Neural cell (in vitro differentiated cells): ENCODE results near the gene GRK4. TPM values are rescaled to one million over a fixed set of nuclear protein-coding genes. Genes with fewer than 3 reads are reported as not detected.

ENCODE experiments used
- H2AFZ ChIP-seq: fragments of 200-600, 300-800 bp; sonication (generic), shearing (Covaris generic); 2 replicates; pipeline ENCODE4 v1.6.0; 2014; ENCODE audit warnings: low read depth, mild to moderate bottlenecking, antibody characterized with exemption, low read length, moderate library complexity
- H3F3A ChIP-seq: fragments of 200-600 bp; shearing (Covaris generic); 2 replicates; pipeline ENCODE4 v1.6.1; 2016; ENCODE audit warnings: mild to moderate bottlenecking, moderate library complexity, mixed read lengths, antibody characterized with exemption, low read length; ENCODE audit not compliant: insufficient read depth, poor library complexity, severe bottlenecking
- H3K27ac ChIP-seq: fragments of 200-600, 300-800 bp; sonication (generic), shearing (Covaris generic); 2 replicates; pipeline ENCODE4 v1.5.1; 2014; ENCODE audit warnings: mild to moderate bottlenecking, low read length, moderate library complexity
- H3K27me3 ChIP-seq: fragments of 300-800, 200-600 bp; sonication (generic), shearing (Covaris generic); 2 replicates; pipeline ENCODE4 v1.6.0; 2014; ENCODE audit warnings: mild to moderate bottlenecking, low read depth, low read length, moderate library complexity; ENCODE audit not compliant: insufficient read depth
- H3K36me3 ChIP-seq: fragments of 300-800, 200-600 bp; sonication (generic), shearing (Covaris generic); 2 replicates; pipeline ENCODE4 v1.5.1; 2014; ENCODE audit warnings: mild to moderate bottlenecking, antibody characterized with exemption, low read length, moderate library complexity; ENCODE audit not compliant: insufficient read depth
- H3K4me2 ChIP-seq: fragments of 300-800, 200-600 bp; sonication (generic), shearing (Covaris generic); 2 replicates; pipeline ENCODE4 v1.6.0; 2014; ENCODE audit warnings: mild to moderate bottlenecking, low read length
- H3K4me3 ChIP-seq: fragments of 300-800, 200-600 bp; sonication (generic), shearing (Covaris generic); 2 replicates; pipeline ENCODE4 v1.5.1; 2014; ENCODE audit warnings: mild to moderate bottlenecking, low read length, moderate library complexity
- H3K79me2 ChIP-seq: fragments of 200-600 bp; shearing (Covaris generic); replicated peaks from 2 replicates; pipeline ENCODE4 v1.6.0; 2014; ENCODE audit warnings: mild to moderate bottlenecking, low read length, moderate library complexity; ENCODE audit not compliant: insufficient read depth
- H3K9ac ChIP-seq: fragments of 300-800, 200-600 bp; sonication (generic), shearing (Covaris generic); 2 replicates; pipeline ENCODE4 v1.6.1; 2016; ENCODE audit warnings: mild to moderate bottlenecking, low read length, mixed read lengths
- H3K9me2 ChIP-seq: fragments of 200-600 bp; shearing (Covaris generic); 2 replicates; pipeline ENCODE4 v1.6.1; 2016; ENCODE audit warnings: mild to moderate bottlenecking, low read length, mixed read lengths; ENCODE audit not compliant: insufficient read depth
- H3K9me3 ChIP-seq: fragments of 200-600, 300-800 bp; sonication (generic), shearing (Covaris generic); 2 replicates; pipeline ENCODE4 v1.6.1; 2016; ENCODE audit warnings: mild to moderate bottlenecking, mixed run types, low read length, moderate library complexity, mixed read lengths
- H4K20me1 ChIP-seq: fragments of 200-600 bp; shearing (Covaris generic); 2 replicates; pipeline ENCODE4 v1.6.1; 2016; ENCODE audit warnings: mild to moderate bottlenecking, mixed run types; ENCODE audit not compliant: insufficient read depth
- CTCF ChIP-seq: fragments of 450-650 bp; IDR thresholded peaks from 2 replicates; pipeline ENCODE4 v1.5.1; 2014; ENCODE audit warnings: antibody characterized with exemption, mild to moderate bottlenecking, moderate library complexity; ENCODE audit not compliant: poor library complexity, severe bottlenecking
- EP300 ChIP-seq: fragments of 450-650 bp; conservative IDR thresholded peaks from 2 replicates; pipeline ENCODE4 v1.6.1; 2014; ENCODE audit warnings: antibody characterized with exemption, mild to moderate bottlenecking, moderate library complexity; ENCODE audit not compliant: poor library complexity, severe bottlenecking
- EZH2 ChIP-seq: fragments of 200-600, 300-800 bp; shearing (Covaris generic), sonication (generic); IDR thresholded peaks from 2 replicates; pipeline ENCODE4 v1.6.1; 2014; ENCODE audit warnings: antibody characterized with exemption, low read length, borderline replicate concordance, mild to moderate bottlenecking; ENCODE audit not compliant: insufficient read depth, poor library complexity, severe bottlenecking
- MXI1 ChIP-seq: fragments of 450-650 bp; conservative IDR thresholded peaks from 2 replicates; pipeline ENCODE4 v1.6.1; 2014; ENCODE audit warnings: antibody characterized with exemption, mild to moderate bottlenecking; ENCODE audit not compliant: poor library complexity, severe bottlenecking
- POLR2AphosphoS5 ChIP-seq: IDR thresholded peaks from 2 replicates; pipeline ENCODE4 v1.6.1; 2012
- RAD21 ChIP-seq: fragments of 450-650 bp; conservative IDR thresholded peaks from 2 replicates; pipeline ENCODE4 v1.6.1; 2014; ENCODE audit warnings: antibody characterized with exemption, mild to moderate bottlenecking, moderate library complexity
- REST ChIP-seq: IDR thresholded peaks from 2 replicates; pipeline ENCODE4 v1.6.1; 2012; ENCODE audit warnings: borderline replicate concordance
- SMC3 ChIP-seq: fragments of 450-650 bp; conservative IDR thresholded peaks from 2 replicates; pipeline ENCODE4 v1.6.1; 2014; ENCODE audit warnings: antibody characterized with exemption, mild to moderate bottlenecking, moderate library complexity; ENCODE audit not compliant: poor library complexity
- TAF1 ChIP-seq: IDR thresholded peaks from 2 replicates; pipeline ENCODE4 v1.6.1; 2012; ENCODE audit warnings: low read depth
- polyA plus RNA-seq: library from polyadenylated mRNA; depleted of rRNA; stranded (reverse); fragments of >200 nt; gene quantifications from 2 replicates; pipeline ENCODE4 v1.2.3, GENCODE V29; 2014

The GRK4 gene
- polyA plus RNA-seq, 1 donor from 2014 or later: 17.4 TPM

GRCh38 chr4:2946812-2947600 is 16.4 kb upstream of the GRK4 start:
- no peaks in the 10 kb centered on the region for H4K20me1 ChIP-seq
- no peak overlapping the region for H3K9ac ChIP-seq
- no peak overlapping the region for H2AFZ ChIP-seq
- no peaks in the 10 kb centered on the region for H3K79me2 ChIP-seq
- peaks cover 6% of the 10 kb centered on the region for H3K36me3 ChIP-seq
- H3F3A ChIP-seq: no peaks in the 10 kb centered on the region
- TF ChIP-seq TAF1: no peak
- TF ChIP-seq EP300: no peak
- no peak for TF ChIP-seq REST
- TF ChIP-seq SMC3: no peak
- no peak for TF ChIP-seq CTCF
- TF ChIP-seq EZH2: no peak
- TF ChIP-seq MXI1: no peak
- no peak for TF ChIP-seq RAD21
- no peak for TF ChIP-seq POLR2AphosphoS5
- no peaks in the 10 kb centered on the region for H3K9me2 ChIP-seq
- no peak overlapping the region for H3K4me3 ChIP-seq
- no peak overlapping the region for H3K4me2 ChIP-seq
- no peaks in the 10 kb centered on the region for H3K27me3 ChIP-seq
- H3K27ac ChIP-seq: no peak overlapping the region
- no peaks in the 10 kb centered on the region for H3K9me3 ChIP-seq

- no peak overlapping the region for H3K27ac ChIP-seq
- TF ChIP-seq CTCF (no peak), RAD21 (no peak), MXI1 (no peak), SMC3 (no peak), POLR2AphosphoS5 (no peak)
- no peaks in the 10 kb centered on the region for H3F3A ChIP-seq
- no peak overlapping the region for H2AFZ ChIP-seq
- no peak overlapping the region for H3K4me3 ChIP-seq
- H3K27me3 ChIP-seq: no peaks in the 10 kb centered on the region
- H3K9me3 ChIP-seq: no peaks in the 10 kb centered on the region
- no peak overlapping the region for H3K4me2 ChIP-seq
- no peaks in the 10 kb centered on the region for H3K9me2 ChIP-seq
- H3K9ac ChIP-seq: no peak overlapping the region
- H3K79me2 ChIP-seq: no peaks in the 10 kb centered on the region
- peaks cover 6% of the 10 kb centered on the region for H3K36me3 ChIP-seq
- no peaks in the 10 kb centered on the region for H4K20me1 ChIP-seq
These were observed 15.4 kb upstream of the GRK4 start for GRCh38 chr4:2947926-2948325.
